BLaER1 (cell line): ENCODE results near the gene SPATC1L.
A peak's percentile ranks its signal among the peaks of the same experiment; 100 is the strongest.
"Not testable (repeated sequence)": the region's sequence is repeated elsewhere in the genome, so short reads cannot be mapped to it uniquely, and the experiment has no call there.

Experiments used
- H3K27ac ChIP-seq: shearing (Covaris generic); formaldehyde crosslinking; 2 replicates; pipeline ENCODE4 v1.8.1; 2022
- H3K27me3 ChIP-seq: shearing (Covaris generic); formaldehyde crosslinking; 2 replicates; pipeline ENCODE4 v1.8.1; 2022
- H3K36me3 ChIP-seq: shearing (Covaris generic); formaldehyde crosslinking; 2 replicates; pipeline ENCODE4 v1.8.1; 2022
- H3K4me1 ChIP-seq: shearing (Covaris generic); formaldehyde crosslinking; 2 replicates; pipeline ENCODE4 v1.8.1; 2022
- H3K4me2 ChIP-seq: shearing (Covaris generic); formaldehyde crosslinking; 2 replicates; pipeline ENCODE4 v1.8.1; 2022
- H3K4me3 ChIP-seq: shearing (Covaris generic); formaldehyde crosslinking; 2 replicates; pipeline ENCODE4 v1.8.1; 2022
- H3K9ac ChIP-seq: shearing (Covaris generic); formaldehyde crosslinking; 2 replicates; pipeline ENCODE4 v1.8.1; 2022
- H3K9me3 ChIP-seq: shearing (Covaris generic); formaldehyde crosslinking; 2 replicates; pipeline ENCODE4 v1.8.1; 2022
- H4K20me1 ChIP-seq: shearing (Covaris generic); formaldehyde crosslinking; 2 replicates; pipeline ENCODE4 v1.8.1; 2022
- Cebpa-rat ChIP-seq: shearing (Covaris generic); IDR thresholded peaks from 2 replicates; pipeline ENCODE4 v1.8.1; 2022

SPATC1L gene

DNA sequence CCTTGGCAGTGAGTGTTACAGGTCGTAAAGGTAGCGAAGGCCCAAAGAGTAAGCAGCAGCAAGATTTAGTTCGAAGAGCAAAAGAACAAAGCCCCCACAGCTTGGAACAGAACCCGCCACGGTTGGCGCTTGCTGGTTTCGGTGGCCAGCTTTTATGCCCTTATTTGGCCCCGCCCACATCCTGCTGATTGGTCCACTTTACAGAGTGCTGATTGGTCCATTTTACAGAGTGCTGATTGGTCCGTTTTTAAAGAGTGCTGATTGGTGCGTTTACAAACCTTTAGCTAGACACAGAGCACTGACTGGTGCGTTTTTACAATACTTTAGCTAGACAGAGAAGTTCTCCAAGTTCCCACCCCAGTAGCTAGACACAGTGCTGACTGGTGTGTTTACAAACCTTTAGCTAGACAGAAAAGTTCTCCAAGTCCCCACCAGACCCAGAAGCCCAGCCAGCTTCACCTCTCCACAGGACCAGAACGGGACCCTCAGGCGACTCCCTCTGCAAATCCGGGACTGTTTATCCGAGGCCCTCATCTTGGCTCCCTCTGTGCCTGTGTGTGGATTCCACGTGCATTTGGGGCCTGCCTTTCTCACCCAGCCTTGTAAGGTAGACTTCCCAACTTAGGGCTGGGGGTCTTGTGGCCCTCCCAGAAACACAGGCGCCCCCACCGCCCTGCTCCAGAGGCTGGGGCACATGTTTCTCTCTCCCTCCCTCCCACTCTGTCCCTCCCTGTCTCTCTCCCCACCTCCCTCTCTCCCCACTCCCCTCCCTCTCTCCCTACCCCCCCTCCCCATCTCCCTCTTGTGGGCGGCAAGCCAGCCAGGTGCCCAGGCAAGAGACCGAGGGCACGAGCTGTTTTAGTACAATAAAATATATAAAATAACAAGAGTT, 41.4 kb downstream of the SPATC1L start:
- Histone ChIP-seq H3K9ac (no peak overlapping the region), H3K4me1 (peaks cover 52% of the 10 kb centered on the region), H3K27me3 (no peaks in the 10 kb centered on the region), H3K4me2 (peak overlapping the region; percentile 82), H3K9me3 (peaks cover 10% of the 10 kb centered on the region), H4K20me1 (no peaks in the 10 kb centered on the region), H3K36me3 (no peaks in the 10 kb centered on the region), H3K27ac (no peak overlapping the region), H3K4me3 (no peak overlapping the region)
- TF ChIP-seq Cebpa-rat, result no peak

DNA sequence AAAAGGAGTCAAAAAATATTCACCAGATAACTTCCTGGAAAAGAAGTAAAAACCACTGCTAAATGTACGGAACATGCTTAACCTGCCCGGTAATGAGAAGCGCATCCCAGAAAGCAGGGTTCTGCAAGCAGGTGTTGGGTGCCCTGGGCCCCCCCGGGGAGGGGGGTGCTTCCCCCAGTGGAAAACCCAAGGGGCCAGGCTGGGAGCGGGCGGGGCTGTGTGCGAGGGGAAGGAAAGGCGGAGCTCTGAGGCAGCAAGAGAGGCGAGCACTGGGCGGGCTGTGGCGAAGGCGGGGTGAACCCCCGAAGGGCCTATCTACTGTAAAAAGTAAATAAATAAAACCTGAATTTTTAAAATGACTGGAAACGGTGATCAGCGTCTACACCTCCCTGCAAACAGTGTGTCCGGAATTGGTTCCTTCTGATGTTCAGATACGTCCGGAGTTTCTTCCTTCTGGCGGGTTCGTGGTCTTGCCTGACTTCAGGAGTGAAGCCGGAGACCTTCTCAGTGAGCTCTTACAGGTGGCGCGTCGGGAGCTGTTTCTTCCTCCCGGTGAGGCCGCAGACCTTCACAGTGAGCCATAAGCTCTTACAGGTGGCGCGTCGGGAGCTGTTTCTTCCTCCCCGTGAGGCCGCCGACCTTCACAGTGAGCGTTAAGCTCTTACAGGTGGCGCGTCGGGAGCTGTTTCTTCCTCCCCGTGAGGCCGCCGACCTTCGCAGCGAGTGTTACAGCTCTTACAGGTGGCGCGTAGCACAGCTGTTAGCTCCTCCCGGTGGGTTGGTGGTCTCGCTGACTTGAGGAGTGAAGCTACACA, 42.3 kb downstream of the SPATC1L start:
- peaks cover 10% of the 10 kb centered on the region for H3K9me3 ChIP-seq
- peaks cover 48% of the 10 kb centered on the region for H3K4me1 ChIP-seq
- H3K4me2 ChIP-seq, result peak overlapping the region; percentile 82
- no peak overlapping the region for H3K9ac ChIP-seq
- H3K27me3 ChIP-seq, result no peaks in the 10 kb centered on the region
- no peaks in the 10 kb centered on the region for H3K36me3 ChIP-seq
- no peak for TF ChIP-seq Cebpa-rat
- H4K20me1 ChIP-seq, result no peaks in the 10 kb centered on the region
- no peak overlapping the region for H3K27ac ChIP-seq
- 0 out of 2 replicates have a peak overlapping the region, but pooled peaks have one; percentile 18 for H3K4me3 ChIP-seq

DNA sequence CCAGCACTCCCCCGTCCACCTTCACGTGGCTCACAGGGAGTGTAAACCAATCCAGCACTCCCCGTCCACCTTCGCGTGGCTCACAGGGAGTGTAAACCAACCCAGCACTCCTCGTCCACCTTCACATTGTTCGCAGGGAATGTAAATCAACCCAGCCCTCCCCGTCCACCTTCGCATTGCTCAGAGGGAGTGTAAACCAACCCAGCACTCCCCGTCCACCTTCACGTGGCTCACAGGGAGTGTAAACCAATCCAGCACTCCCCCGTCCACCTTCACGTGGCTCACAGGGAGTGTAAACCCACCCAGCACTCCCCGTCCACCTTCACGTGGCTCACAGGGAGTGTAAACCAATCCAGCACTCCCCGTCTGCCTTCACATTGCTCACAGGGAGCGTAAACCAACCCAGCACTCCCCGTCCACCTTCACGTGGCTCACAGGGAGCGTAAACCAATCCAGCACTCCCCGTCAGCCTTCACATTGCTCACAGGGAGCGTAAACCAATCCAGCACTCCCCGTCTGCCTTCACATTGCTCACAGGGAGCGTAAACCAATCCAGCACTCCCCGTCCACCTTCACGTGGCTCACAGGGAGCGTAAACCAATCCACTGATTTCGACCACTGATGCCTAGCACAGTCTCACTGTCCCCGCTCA, 43.8 kb downstream of the SPATC1L start:
- H3K36me3 ChIP-seq, H3K9me3 ChIP-seq, H4K20me1 ChIP-seq, H3K9ac ChIP-seq, H3K27ac ChIP-seq, H3K4me3 ChIP-seq, H3K27me3 ChIP-seq: not testable (repeated sequence)
- peak overlapping the region; percentile 82 for H3K4me2 ChIP-seq
- peaks cover 35% of the 10 kb centered on the region for H3K4me1 ChIP-seq

DNA sequence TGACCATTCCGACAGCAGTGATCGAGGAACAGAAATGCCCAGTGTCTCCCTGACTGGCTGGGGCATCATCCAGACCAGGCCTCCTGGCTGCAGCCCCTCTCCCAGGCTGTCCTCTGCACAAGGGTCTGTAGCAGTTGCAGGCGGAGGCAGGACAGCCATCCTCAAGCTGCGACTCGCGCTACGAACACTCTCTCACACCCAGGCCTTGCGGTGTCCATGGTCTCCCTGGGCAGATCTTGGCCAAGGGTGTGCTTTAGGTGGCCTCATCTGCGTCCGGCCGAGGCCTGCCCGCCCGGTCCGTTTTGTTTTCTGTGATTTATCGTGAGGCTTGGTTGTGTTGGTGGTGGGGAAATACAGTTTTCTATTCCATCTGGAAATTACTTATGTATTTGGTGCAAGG, 44.6 kb downstream of the SPATC1L start:
- Histone ChIP-seq H4K20me1 (no peaks in the 10 kb centered on the region), H3K4me1 (peaks cover 28% of the 10 kb centered on the region), H3K9ac (no peak overlapping the region), H3K36me3 (no peaks in the 10 kb centered on the region), H3K4me3 (no peak overlapping the region), H3K27me3 (no peaks in the 10 kb centered on the region), H3K27ac (no peak overlapping the region), H3K4me2 (no peak overlapping the region), H3K9me3 (peaks cover 10% of the 10 kb centered on the region)
- TF ChIP-seq Cebpa-rat, result no peak

DNA sequence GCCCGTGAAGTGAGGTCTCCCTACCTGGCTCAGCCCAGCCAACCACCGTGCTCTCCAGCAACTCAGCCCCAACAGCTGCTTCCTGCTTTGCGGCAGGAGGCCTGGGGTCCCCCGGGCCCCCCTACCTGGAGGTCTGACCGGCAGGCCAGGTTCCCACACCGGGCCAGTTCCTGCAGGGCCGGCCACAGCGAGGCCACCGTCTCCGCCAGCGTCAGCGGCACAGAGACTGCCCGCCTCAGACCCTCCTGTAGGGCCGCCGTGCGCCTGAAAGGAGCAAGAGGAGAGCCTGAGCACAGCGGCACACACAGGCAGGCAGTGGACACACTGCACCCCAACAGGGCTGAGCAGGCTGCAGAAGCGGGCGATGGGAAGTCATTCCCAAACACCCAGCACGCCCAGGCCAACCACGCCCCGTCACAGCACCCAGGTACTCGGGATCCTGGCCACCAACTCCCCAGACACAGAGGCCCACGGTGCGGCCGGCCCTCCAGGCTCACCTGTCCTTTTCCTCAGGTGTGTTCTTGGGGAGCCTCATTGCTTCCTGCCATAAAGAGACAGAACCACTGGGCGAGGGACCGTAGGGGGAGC, 45.8 kb downstream of the SPATC1L start:
- Histone ChIP-seq H3K4me1 (peaks cover 20% of the 10 kb centered on the region), H3K9ac (no peak overlapping the region), H3K27ac (no peak overlapping the region), H3K36me3 (no peaks in the 10 kb centered on the region), H3K9me3 (peaks cover 10% of the 10 kb centered on the region), H4K20me1 (no peaks in the 10 kb centered on the region), H3K4me2 (no peak overlapping the region), H3K27me3 (no peaks in the 10 kb centered on the region), H3K4me3 (no peak overlapping the region)
- no peak for TF ChIP-seq Cebpa-rat

DNA sequence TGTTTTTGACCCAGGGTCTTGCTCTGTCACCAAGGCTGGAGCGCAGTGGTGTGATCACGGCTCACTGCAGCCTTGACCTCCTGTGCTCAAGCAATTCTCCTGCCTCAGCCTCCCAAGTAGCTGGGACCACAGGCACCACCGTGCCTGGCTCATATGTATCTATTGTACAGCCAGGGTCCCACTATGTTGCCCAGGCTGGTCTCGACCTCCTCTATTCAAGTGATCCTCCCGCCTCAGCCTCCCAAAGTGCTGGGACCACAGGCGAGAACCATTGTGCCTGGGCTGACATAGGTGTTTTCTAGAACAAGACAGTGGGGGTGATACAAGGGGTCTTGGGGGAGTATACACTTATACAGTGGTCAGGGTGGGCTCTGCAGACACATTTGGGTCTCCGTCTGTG, 46.4 kb downstream of the SPATC1L start:
- Histone ChIP-seq H3K4me1 (peaks cover 20% of the 10 kb centered on the region), H3K4me3 (no peak overlapping the region), H3K9ac (no peak overlapping the region), H3K4me2 (no peak overlapping the region), H3K27ac (no peak overlapping the region), H4K20me1 (no peaks in the 10 kb centered on the region), H3K9me3 (peaks cover 10% of the 10 kb centered on the region), H3K27me3 (no peaks in the 10 kb centered on the region), H3K36me3 (no peaks in the 10 kb centered on the region)
- no peak for TF ChIP-seq Cebpa-rat

- Histone ChIP-seq H3K27me3 (no peaks in the 10 kb centered on the region), H3K27ac (no peak overlapping the region), H3K4me2 (no peak overlapping the region), H4K20me1 (no peaks in the 10 kb centered on the region; the same call in 1 of the 2 replicates), H3K4me1 (peaks cover 14% of the 10 kb centered on the region), H3K9me3 (0 out of 2 replicates have a peak, but pooled peaks cover under 1% of the 10 kb centered on the region), H3K36me3 (no peaks in the 10 kb centered on the region), H3K4me3 (no peak overlapping the region), H3K9ac (no peak overlapping the region)
- no peak for TF ChIP-seq Cebpa-rat
These were observed 47.4 kb downstream of the SPATC1L start for GRCh38 chr21:46136739-46137349.

GRCh38 chr21:46135782-46136395, 48.4 kb downstream of the SPATC1L start:
- H3K9ac ChIP-seq, result no peak overlapping the region
- no peaks in the 10 kb centered on the region for H3K27me3 ChIP-seq
- H3K4me2 ChIP-seq, result no peak overlapping the region
- no peak overlapping the region for H3K27ac ChIP-seq
- H3K36me3 ChIP-seq, result no peaks in the 10 kb centered on the region
- H4K20me1 ChIP-seq, result peaks cover 3% of the 10 kb centered on the region; the same call in 1 of the 2 replicates
- no peak overlapping the region for H3K4me3 ChIP-seq
- no peak for TF ChIP-seq Cebpa-rat
- no peaks in the 10 kb centered on the region for H3K9me3 ChIP-seq
- peaks cover 5% of the 10 kb centered on the region for H3K4me1 ChIP-seq
